Loucy (cell line): Measurements from ENCODE around the gene EFCAB9.
"Not testable (repeated sequence)": the region's sequence is repeated elsewhere in the genome, so short reads cannot be mapped to it uniquely, and the experiment has no call there.

Experiments used
- H2AFZ ChIP-seq: fragments of 200-600 bp; sonication (generic); 2 replicates; pipeline ENCODE4 v1.6.0; 2016; ENCODE audit warnings: antibody characterized with exemption, mild to moderate bottlenecking, low read length, moderate library complexity
- H3F3A ChIP-seq: fragments of 200-600 bp; 2 replicates; pipeline ENCODE4 v1.6.0; 2016; ENCODE audit warnings: antibody characterized with exemption, low read depth, mild to moderate bottlenecking
- H3K27me3 ChIP-seq: fragments of 200-600 bp; sonication (generic); 2 replicates; pipeline ENCODE4 v1.6.1; 2014; ENCODE audit warnings: low read length, mild to moderate bottlenecking; ENCODE audit not compliant: insufficient read depth, poor library complexity, severe bottlenecking
- H3K36me3 ChIP-seq: fragments of 200-600 bp; sonication (generic); 2 replicates; pipeline ENCODE4 v1.6.1; 2016; ENCODE audit warnings: low read length; ENCODE audit not compliant: insufficient read depth
- H3K4me1 ChIP-seq: fragments of 200-600 bp; sonication (generic); 2 replicates; pipeline ENCODE4 v1.5.1; 2014; ENCODE audit warnings: low read length, mild to moderate bottlenecking; ENCODE audit not compliant: insufficient read depth, poor library complexity, severe bottlenecking
- H3K4me2 ChIP-seq: fragments of 200-600 bp; sonication (generic); 2 replicates; pipeline ENCODE4 v1.6.0; 2014; ENCODE audit warnings: antibody characterized with exemption, low read length, low read depth, mild to moderate bottlenecking; ENCODE audit not compliant: poor library complexity, severe bottlenecking
- H3K4me3 ChIP-seq: fragments of 200-600 bp; sonication (generic); 2 replicates; pipeline ENCODE4 v1.5.1; 2014; ENCODE audit warnings: low read length, mild to moderate bottlenecking, mixed read lengths; ENCODE audit not compliant: poor library complexity, severe bottlenecking
- H3K79me2 ChIP-seq: fragments of 200-600 bp; sonication (generic); 2 replicates; pipeline ENCODE4 v1.6.1; 2014; ENCODE audit warnings: low read length; ENCODE audit not compliant: insufficient read depth
- H3K9ac ChIP-seq: fragments of 200-600 bp; sonication (generic); 2 replicates; pipeline ENCODE4 v1.6.0; 2014; ENCODE audit warnings: mild to moderate bottlenecking, low read depth, low read length, moderate library complexity; ENCODE audit not compliant: poor library complexity, severe bottlenecking
- H3K9me2 ChIP-seq: fragments of 200-600 bp; sonication (generic); replicated peaks from 2 replicates; pipeline ENCODE4 v1.6.1; 2016; ENCODE audit warnings: low read depth, low read length, mixed read lengths
- H3K9me3 ChIP-seq: fragments of 200-600 bp; sonication (generic); 2 replicates; pipeline ENCODE4 v1.6.1; 2014; ENCODE audit warnings: mild to moderate bottlenecking, antibody characterized with exemption, low read length, low read depth; ENCODE audit not compliant: insufficient read depth
- H4K20me1 ChIP-seq: fragments of 200-600 bp; sonication (generic); 2 replicates; pipeline ENCODE4 v1.6.0; 2014; ENCODE audit warnings: antibody characterized with exemption, low read length, mild to moderate bottlenecking; ENCODE audit not compliant: insufficient read depth, poor library complexity, severe bottlenecking
- CTCF ChIP-seq: fragments of 200-600 bp; sonication (generic); conservative IDR thresholded peaks from 2 replicates; pipeline ENCODE4 v1.5.1; 2014; ENCODE audit warnings: mild to moderate bottlenecking, antibody characterized with exemption, low read length
- EZH2phosphoT487 ChIP-seq: fragments of 200-600 bp; IDR thresholded peaks from 2 replicates; pipeline ENCODE4 v1.6.1; 2018; ENCODE audit warnings: antibody characterized with exemption, mild to moderate bottlenecking, moderate library complexity, borderline replicate concordance

EFCAB9 gene

GRCh38 chr5:172150514-172151425, 43.2 kb upstream of the EFCAB9 start:
- H3K9ac ChIP-seq, result no peak overlapping the region
- H3K79me2 ChIP-seq, result peaks cover 54% of the 10 kb centered on the region; the same call in 1 of the 2 replicates
- H3K4me2 ChIP-seq, result no peak overlapping the region
- H3K27me3 ChIP-seq, result no peaks in the 10 kb centered on the region
- peaks cover 65% of the 10 kb centered on the region; the same call in 1 of the 2 replicates for H3K36me3 ChIP-seq
- TF ChIP-seq EZH2phosphoT487 (no peak), CTCF (no peak)
- peaks cover 6% of the 10 kb centered on the region for H4K20me1 ChIP-seq
- no peaks in the 10 kb centered on the region for H3K9me3 ChIP-seq
- H3F3A ChIP-seq, result no peaks in the 10 kb centered on the region
- no peak overlapping the region for H3K4me3 ChIP-seq
- H3K4me1 ChIP-seq, result no peaks in the 10 kb centered on the region
- no peak overlapping the region for H2AFZ ChIP-seq
- H3K9me2 ChIP-seq, result no peaks in the 10 kb centered on the region

- Histone ChIP-seq H2AFZ (no peak overlapping the region), H3K4me3 (no peak overlapping the region), H3K27me3 (no peaks in the 10 kb centered on the region), H3K9ac (no peak overlapping the region), H3F3A (no peaks in the 10 kb centered on the region), H3K4me1 (no peaks in the 10 kb centered on the region), H3K36me3 (peaks cover 66% of the 10 kb centered on the region; the same call in 1 of the 2 replicates), H3K4me2 (no peak overlapping the region), H3K79me2 (peaks cover 50% of the 10 kb centered on the region; the same call in 1 of the 2 replicates), H3K9me3 (no peaks in the 10 kb centered on the region), H4K20me1 (peaks cover 6% of the 10 kb centered on the region), H3K9me2 (no peaks in the 10 kb centered on the region)
- TF ChIP-seq CTCF (no peak), EZH2phosphoT487 (no peak)
Measured at GRCh38 chr5:172151661-172152210, 42.2 kb upstream of the EFCAB9 start.

- TF ChIP-seq EZH2phosphoT487 (no peak), CTCF (no peak)
- H4K20me1 ChIP-seq, result peaks cover 6% of the 10 kb centered on the region
- no peak overlapping the region for H3K4me2 ChIP-seq
- H3K79me2 ChIP-seq, result peaks cover 48% of the 10 kb centered on the region; the same call in 1 of the 2 replicates
- H3K36me3 ChIP-seq, result peaks cover 50% of the 10 kb centered on the region; the same call in 1 of the 2 replicates
- no peaks in the 10 kb centered on the region for H3K9me2 ChIP-seq
- H3F3A ChIP-seq, result no peaks in the 10 kb centered on the region
- H3K27me3 ChIP-seq, result no peaks in the 10 kb centered on the region
- no peaks in the 10 kb centered on the region for H3K9me3 ChIP-seq
- H3K9ac ChIP-seq, result no peak overlapping the region
- H3K4me3 ChIP-seq, result no peak overlapping the region
- no peak overlapping the region for H2AFZ ChIP-seq
- no peaks in the 10 kb centered on the region for H3K4me1 ChIP-seq
Measured at GRCh38 chr5:172153695-172154094, 40.3 kb upstream of the EFCAB9 start.

GRCh38 chr5:172155101-172155500, 38.9 kb upstream of the EFCAB9 start:
- Histone ChIP-seq H3K79me2 (peaks cover 49% of the 10 kb centered on the region; the same call in 1 of the 2 replicates), H3K36me3 (peaks cover 43% of the 10 kb centered on the region; the same call in 1 of the 2 replicates)
- H3K9me2 ChIP-seq, H3K4me3 ChIP-seq, H4K20me1 ChIP-seq, H3K9me3 ChIP-seq, H3K9ac ChIP-seq, H3F3A ChIP-seq, H2AFZ ChIP-seq, H3K4me2 ChIP-seq, H3K4me1 ChIP-seq, H3K27me3 ChIP-seq: not testable (repeated sequence)
